Measurements from ENCODE around the gene USB1.
"Not testable (repeated sequence)": the region's sequence is repeated elsewhere in the genome, so short reads cannot be mapped to it uniquely, and the experiment has no call there.

USB1 gene

GRCh38 chr16:57970970-57971369 lies 30.2 kb upstream of the USB1 start, which contains the start of gene CNGB1:
TSS of gene CNGB1 (minus strand) at chr16:57971128. CDS start at chr16:57967286, 3,842 bp downstream.
- DNase-seq, result peak; percentile 70

GRCh38 chr16:57971848-57972247 lies 29.4 kb upstream of the USB1 start:
- no peak for DNase-seq

GRCh38 chr16:57972306-57972705 lies 28.9 kb upstream of the USB1 start:
- DNase-seq, result no peak

GRCh38 chr16:57976331-57976796 lies 24.8 kb upstream of the USB1 start:
- no peak for DNase-seq

- no peak for DNase-seq
Observed at GRCh38 chr16:57977418-57978069, 23.7 kb upstream of the USB1 start.

- DNase-seq, result not testable (repeated sequence)
Observed at GRCh38 chr16:57978070-57978465, 23.1 kb upstream of the USB1 start.

- DNase-seq, result no peak
Observed at GRCh38 chr16:57979006-57979585, 22.1 kb upstream of the USB1 start.

- DNase-seq, result no peak
Observed at GRCh38 chr16:57981636-57982035, 19.6 kb upstream of the USB1 start.

GRCh38 chr16:57982385-57982784 lies 18.8 kb upstream of the USB1 start:
- no peak for DNase-seq

GRCh38 chr16:57984443-57985203 lies 16.6 kb upstream of the USB1 start:
- DNase-seq, result no peak

GRCh38 chr16:57985204-57986181 lies 15.7 kb upstream of the USB1 start:
- DNase-seq, result no peak

- DNase-seq, result no peak
Observed at GRCh38 chr16:57986196-57986595, 15.0 kb upstream of the USB1 start.

- DNase-seq, result no peak
Observed at GRCh38 chr16:57987441-57988177, 13.6 kb upstream of the USB1 start.

GRCh38 chr16:57988929-57989328 lies 12.3 kb upstream of the USB1 start:
- DNase-seq, result peak; percentile 66

- no peak for DNase-seq
Observed at GRCh38 chr16:57991551-57992059, 9.6 kb upstream of the USB1 start.

GRCh38 chr16:57992084-57992483 lies 9.1 kb upstream of the USB1 start:
- DNase-seq, result no peak

- DNase-seq, result peak; percentile 42
Observed at GRCh38 chr16:57993438-57993837, 7.8 kb upstream of the USB1 start.

- no peak for DNase-seq
Observed at GRCh38 chr16:57993897-57994296, 7.3 kb upstream of the USB1 start.

- no peak for DNase-seq
Observed at GRCh38 chr16:57994361-57994760, 6.8 kb upstream of the USB1 start.

- peak; percentile 20 for DNase-seq
Observed at GRCh38 chr16:57994778-57995177, 6.4 kb upstream of the USB1 start.

GRCh38 chr16:57995721-57996405 lies 5.3 kb upstream of the USB1 start:
- no peak for DNase-seq

Measured in NCI-H510A (cell line).